GM11168 (cell line): ENCODE results near the gene TBL2.
"Not testable (repeated sequence)": the region's sequence is repeated elsewhere in the genome, so short reads cannot be mapped to it uniquely, and the experiment has no call there.

Experiments used
- in situ Hi-C: fragments of 300-500 bp; cut with MboI; formaldehyde crosslinking; loops from one replicate; pipeline ENCODE4 v1.12.0; 2022; ENCODE audit warnings: low sequenced_read_pairs; ENCODE audit not compliant: unreplicated experiment

The TBL2 gene

GRCh38 chr7:73573791-73574190, 4.6 kb downstream of the TBL2 start:
- in situ Hi-C loops: no loop called here

GRCh38 chr7:73573276-73573675, 5.1 kb downstream of the TBL2 start:
- in situ Hi-C loops: no loop called here

GRCh38 chr7:73572767-73573186, 5.6 kb downstream of the TBL2 start:
- in situ Hi-C loops: no loop called here

DNA sequence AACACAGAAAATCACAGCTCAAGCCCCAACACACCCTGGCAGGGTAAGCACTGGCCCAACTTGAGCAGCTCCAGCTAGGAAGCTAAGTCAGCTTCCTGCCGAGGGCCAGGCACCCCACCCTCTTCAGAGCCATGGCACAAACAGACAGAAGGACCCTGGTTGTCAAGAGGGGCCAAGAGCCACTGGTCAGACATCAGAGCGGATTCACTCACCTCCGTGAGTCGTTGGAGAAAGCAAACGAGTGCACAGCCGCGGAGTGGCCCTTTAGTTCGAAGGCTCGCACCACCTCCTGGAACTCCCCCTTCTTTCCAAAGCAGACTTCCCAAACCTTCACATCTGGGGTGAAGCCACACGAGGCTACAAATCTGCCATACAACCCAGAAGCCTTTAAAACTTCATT, 7.4 kb downstream of the TBL2 start:
- in situ Hi-C loops: no loop called here

DNA sequence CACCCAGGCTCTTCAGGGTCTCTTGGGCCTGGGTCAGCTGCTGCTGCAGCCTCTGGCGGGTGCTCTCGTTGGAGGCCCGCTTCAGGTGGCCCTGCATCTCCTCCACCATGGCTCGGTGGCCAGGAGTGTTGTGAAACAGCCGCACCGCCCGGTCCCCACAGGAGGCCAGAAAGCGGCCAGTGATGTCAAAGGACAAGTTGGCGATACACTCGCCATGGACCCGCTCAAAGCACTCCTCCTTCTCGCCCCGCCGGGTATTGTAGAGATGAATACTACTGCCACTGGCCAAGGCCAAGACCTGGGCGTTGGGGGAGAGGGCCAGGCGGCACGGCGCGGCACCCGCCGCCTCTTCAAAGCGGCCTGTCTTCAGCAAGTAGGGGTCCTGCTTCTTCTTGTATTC, 7.9 kb downstream of the TBL2 start:
- in situ Hi-C loops: no loop called here

- in situ Hi-C loops: no loop called here
Measured at GRCh38 chr7:73569042-73569608, 9.3 kb downstream of the TBL2 start.

DNA sequence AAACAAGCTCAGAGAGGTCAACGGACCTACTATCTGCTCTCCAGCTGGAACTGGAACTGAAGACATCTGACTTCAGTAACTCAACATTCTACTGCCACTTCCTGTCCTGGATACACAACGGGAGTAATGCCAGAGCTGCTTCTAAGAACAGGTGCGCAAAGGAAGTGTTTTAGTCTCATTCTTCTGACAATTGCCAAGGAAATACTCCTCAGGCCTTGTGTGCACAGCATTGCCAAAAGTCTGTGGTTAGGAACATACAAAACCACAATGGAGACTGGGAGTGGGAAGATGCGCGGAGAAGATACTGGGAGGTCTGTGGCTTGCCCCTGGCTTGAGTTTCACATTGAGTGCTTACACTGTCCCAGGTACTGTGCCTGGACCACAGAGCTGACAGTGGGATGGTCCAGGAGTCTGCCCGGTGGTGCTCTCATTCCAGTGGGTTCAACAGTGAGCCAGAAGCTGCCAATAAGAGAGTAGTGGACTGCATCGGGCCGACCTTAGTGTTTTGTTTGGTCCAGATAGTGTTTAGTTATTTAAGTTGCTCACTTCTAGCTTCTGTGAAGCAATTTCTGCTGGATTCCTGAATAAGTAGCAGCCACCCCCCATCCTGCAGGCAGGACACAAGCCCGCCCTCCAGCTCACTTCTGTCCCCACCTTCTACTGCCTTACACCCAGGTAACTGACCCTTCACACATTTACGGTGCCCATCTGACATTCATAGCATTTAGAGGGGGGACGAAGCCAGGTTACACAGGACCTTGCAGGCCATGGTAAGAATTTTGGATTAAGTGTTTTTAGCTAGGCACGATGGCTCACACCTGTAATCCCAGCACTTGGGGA, 10.3 kb downstream of the TBL2 start:
- in situ Hi-C loops: no loop called here

DNA sequence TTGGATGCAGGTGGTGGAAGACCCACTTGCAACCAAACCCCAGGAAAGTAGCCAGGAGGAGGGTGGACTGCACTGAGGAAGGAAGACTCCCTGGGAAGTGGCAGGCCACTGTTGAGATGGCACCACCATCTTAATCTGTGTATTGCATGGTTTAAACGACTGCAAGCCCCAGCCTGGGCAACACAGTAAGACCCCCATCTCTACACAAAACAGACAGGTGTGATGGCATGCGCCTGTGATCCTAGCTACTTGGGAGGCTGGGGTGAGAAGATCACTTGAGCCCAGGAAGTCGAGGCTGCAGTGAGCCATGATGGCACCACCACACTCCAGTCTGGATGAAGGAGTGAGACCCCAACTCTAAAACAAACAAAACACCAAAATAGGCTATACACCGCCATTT, 11.2 kb downstream of the TBL2 start:
- in situ Hi-C loops: no loop called here

DNA sequence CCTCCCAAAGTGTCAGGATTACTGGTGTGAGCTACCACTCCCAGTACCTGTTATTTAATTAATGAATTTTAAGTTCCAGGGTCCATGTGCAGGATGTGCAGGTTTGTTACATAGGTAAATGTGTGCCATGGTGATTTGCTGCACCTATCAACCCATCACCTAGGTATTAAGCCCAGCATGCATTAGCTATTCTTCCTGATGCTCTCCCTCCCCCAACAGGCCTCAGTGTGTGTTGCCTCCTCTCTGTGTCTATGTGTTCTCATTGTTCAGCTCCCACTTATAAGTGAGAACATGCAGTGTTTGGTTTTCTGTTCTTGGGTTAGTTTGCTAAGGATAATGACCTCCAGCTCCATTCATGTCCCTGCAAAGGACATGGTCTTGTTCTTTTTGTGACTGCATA, 11.9 kb downstream of the TBL2 start:
- in situ Hi-C loops: not testable (repeated sequence)

DNA sequence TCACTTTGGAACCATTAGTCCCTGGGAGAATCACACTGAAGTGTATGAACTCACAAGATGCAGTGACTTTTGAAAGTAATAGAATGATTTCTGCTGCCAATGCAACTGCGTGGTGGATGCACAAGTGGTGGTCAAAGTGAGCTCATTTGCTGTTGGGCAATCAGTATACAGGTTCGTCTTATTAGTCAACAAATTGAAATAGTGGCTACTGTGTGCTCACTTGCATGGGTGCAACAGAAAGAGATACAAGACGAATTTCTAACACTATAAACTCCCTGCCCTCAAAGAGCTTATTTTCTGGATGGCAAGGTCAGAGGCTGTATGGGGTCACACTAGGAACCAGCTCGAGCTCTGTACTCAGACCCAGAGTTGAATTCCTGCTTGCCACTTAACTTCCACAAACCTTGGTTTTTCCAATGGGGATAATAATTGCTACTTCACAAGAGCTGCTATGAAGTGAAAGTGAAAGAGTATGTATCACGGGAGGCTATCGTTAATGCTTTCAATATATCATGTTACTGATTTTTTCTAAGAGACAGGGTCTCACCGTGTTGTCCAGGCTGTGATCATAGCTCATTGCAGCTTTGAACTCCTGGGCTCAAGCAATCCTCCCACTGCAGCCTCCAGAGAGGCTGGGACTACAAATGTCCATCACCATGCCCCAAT, 12.6 kb downstream of the TBL2 start:
- in situ Hi-C loops: no loop called here

- in situ Hi-C loops: no loop called here
Measured at GRCh38 chr7:73560109-73560835, 18.1 kb downstream of the TBL2 start.

GRCh38 chr7:73557397-73558257, 20.8 kb downstream of the TBL2 start, which contains the start of gene BCL7B:
Gene BCL7B, minus strand, starts transcription at chr7:73557690. Its CDS starts 112 bp downstream, at chr7:73557578.
- in situ Hi-C loops: no loop called here

DNA sequence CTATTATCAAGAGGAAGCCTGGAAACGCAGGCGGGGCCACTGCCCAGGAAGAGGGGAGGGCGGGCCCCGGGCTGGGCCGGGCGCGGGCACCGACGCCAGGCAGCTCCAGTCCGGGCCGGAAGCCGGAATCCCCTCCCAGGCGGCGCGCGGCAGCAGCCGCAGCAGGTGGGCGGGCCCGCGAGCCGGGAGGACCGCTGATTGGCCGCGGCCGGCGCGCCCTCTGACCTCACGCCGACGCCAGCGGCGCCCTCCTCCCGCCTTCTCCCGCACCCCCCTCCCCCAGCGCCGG, 21.3 kb downstream of the TBL2 start:
- in situ Hi-C loops: no loop called here

- in situ Hi-C loops: no loop called here
Measured at GRCh38 chr7:73556208-73557107, 21.9 kb downstream of the TBL2 start.

DNA sequence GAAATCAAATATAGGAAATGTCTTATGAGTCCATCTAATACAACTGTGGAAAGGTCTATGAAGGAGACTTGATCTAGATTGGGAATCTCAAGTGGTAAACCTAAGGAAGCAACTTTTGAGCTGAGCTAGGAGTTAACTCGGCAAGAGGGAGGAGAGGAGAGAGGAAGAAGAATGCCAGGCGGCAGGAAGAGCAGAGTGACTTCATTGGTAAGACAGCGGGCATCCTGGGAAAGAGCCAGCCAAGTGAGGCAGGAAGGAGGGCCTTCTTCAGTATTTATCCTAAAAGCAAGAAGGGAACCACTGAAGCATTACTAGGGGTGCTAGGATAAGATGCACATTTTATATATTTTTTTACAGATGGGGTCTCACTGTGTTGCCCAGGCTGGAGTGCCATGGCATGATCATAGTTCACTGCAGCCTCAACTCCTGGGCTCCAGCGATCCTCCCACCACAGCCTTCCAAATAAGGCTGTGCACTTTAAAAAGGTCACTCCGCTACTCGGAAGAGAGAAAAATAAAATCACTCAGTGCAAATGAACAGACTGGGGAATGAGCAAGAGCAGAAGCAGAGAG, 22.9 kb downstream of the TBL2 start:
- in situ Hi-C loops: no loop called here

- in situ Hi-C loops: not testable (repeated sequence)
Measured at GRCh38 chr7:73550093-73550492, 28.3 kb downstream of the TBL2 start.

DNA sequence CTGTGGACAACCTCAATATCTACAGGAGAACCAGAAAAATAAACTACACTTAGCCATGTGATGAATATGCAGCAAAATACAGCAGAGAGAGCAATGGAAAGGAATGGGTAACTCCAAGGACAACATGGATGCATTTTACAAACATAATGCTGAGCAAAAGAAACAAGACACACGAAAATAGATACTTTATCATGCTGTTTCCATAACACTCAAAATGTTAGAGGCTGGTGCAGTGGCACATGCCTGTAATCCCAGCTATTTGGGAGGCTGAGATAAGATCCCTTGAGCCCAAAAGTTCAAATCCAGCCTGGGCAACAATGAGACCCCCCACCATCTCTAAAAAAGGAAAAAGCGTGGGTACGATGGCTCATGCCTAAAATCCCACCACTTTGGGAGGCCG, 29.2 kb downstream of the TBL2 start:
- in situ Hi-C loops: no loop called here

DNA sequence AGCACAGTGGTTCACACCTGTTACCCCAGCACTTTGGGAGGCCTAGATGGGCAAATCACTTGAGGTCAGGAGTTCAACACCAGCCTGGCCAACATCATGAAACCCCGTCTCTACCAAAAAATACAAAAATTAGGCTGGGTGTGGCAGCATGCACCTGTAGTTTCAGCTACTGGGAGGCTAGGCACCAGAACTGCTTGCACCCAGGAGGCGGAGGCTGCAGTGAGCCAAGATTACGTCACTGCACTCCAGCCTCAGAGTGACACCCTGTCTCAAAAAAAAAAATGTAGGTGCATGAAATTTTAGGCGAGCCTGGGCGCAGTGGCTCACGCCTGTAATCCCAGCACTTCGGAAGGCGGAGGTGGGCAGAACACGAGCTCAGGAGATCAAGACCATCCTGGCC, 30.5 kb downstream of the TBL2 start:
- in situ Hi-C loops: no loop called here

DNA sequence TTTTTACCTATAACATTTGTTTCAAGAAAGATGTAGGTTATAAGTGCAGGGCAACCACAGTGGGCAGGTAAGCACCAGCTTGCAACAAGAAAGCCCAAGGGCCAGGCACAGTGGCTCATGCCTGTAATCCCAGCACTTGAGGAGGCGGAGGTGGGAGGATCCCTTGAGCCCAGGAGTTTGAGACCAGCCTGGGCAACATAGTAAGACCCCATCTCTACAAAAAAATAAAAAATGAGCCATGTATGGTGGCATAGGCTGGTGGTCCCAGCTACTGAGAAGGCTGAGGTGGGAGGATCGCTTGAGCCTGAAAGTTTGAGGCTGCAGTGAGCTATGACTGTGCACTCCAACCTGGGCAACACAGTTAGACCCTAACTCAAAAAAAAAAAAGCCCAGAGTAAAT, 33.7 kb downstream of the TBL2 start:
- in situ Hi-C loops: no loop called here
